Measurements from ENCODE around the gene SLC1A1. TPM values are rescaled to one million over a fixed set of nuclear protein-coding genes. Genes with fewer than 3 reads are reported as not detected.
A peak's percentile ranks its signal among the peaks of the same experiment; 100 is the strongest.

Gene SLC1A1
- total RNA-seq (2014; rRNA removed; shearing (Covaris generic)), result 1.4 and 1.6 TPM in 2 replicates
- 1.2 TPM in 2 replicates for polyA plus RNA-seq (2015; cell fraction: cytosol; rRNA removed)
- 0.56 and 0.57 TPM in 2 replicates for polyA plus RNA-seq (2015; cell fraction: nucleus; rRNA removed)

GRCh38 chr9:4489919-4490704 lies at the start of gene SLC1A1:
Gene SLC1A1, plus strand, starts transcription at chr9:4490468. Its CDS starts 212 bp downstream, at chr9:4490680.
- peak; percentile 50 for DNase-seq (ENCODE audit: low read depth, low spot score)
- in situ Hi-C loops (cut with HindIII; ENCODE audit: low pct_unique_long_range_greater_than_20kb, low sequenced_read_pairs), result no loop called here

GRCh38 chr9:4442806-4443205 lies 47.5 kb upstream of the SLC1A1 start:
- in situ Hi-C loops (cut with HindIII; ENCODE audit: low pct_unique_long_range_greater_than_20kb, low sequenced_read_pairs), result no loop called here
- no peak for DNase-seq (ENCODE audit: low read depth, low spot score)

DNA sequence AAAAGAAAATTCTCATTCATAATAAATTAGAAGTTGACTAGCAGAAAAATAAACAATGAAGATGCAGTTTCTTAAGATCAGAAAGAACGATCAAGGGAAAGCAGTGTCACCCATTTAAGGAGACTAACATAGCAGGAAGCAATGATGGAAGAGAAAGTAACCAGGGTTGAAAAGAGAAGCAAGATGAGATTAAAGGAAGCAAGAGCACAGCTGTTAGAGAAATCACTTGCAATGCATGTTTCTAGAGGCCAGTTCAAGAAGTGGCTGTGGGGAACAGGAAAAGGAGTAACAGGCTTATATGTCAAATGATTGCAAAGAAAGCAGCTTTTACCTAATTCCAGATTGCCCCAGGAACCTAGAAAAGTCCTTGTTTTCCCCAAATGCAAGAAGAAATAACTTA lies 46.8 kb upstream of the SLC1A1 start:
- in situ Hi-C loops (cut with HindIII; ENCODE audit: low pct_unique_long_range_greater_than_20kb, low sequenced_read_pairs), result no loop called here
- DNase-seq (ENCODE audit: low read depth, low spot score), result no peak

DNA sequence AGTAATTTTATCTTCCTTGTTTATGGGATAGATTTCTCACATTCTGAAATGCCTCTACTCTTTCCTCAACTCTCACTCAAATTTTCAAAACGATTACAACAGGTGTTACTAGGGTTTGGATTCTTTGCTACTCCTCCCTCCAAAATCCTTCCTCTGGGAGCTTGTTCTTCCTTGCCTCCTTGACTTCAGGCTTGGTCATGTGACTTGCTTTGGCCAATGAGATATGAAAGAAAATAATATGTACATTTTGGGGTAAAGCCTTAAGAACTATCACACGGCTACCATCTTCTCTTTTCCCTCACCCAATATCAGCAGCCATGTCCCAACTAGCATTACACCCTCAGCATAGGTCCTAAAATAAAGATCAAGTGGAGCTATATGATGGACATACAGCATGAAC lies 28.8 kb upstream of the SLC1A1 start:
- in situ Hi-C loops (cut with HindIII; ENCODE audit: low pct_unique_long_range_greater_than_20kb, low sequenced_read_pairs), result no loop called here
- no peak for DNase-seq (ENCODE audit: low read depth, low spot score)

GRCh38 chr9:4463824-4464223 lies 26.4 kb upstream of the SLC1A1 start:
- no peak for DNase-seq (ENCODE audit: low read depth, low spot score)
- in situ Hi-C loops (cut with HindIII; ENCODE audit: low pct_unique_long_range_greater_than_20kb, low sequenced_read_pairs), result no loop called here

- in situ Hi-C loops (cut with HindIII; ENCODE audit: low pct_unique_long_range_greater_than_20kb, low sequenced_read_pairs), result no loop called here
- no peak for DNase-seq (ENCODE audit: low read depth, low spot score)
These were observed 25.3 kb upstream of the SLC1A1 start for GRCh38 chr9:4464911-4465513.

GRCh38 chr9:4465910-4466309 lies 24.4 kb upstream of the SLC1A1 start:
- in situ Hi-C loops (cut with HindIII; ENCODE audit: low pct_unique_long_range_greater_than_20kb, low sequenced_read_pairs), result no loop called here
- no peak for DNase-seq (ENCODE audit: low read depth, low spot score)

- in situ Hi-C loops (cut with HindIII; ENCODE audit: low pct_unique_long_range_greater_than_20kb, low sequenced_read_pairs), result no loop called here
These were observed 15.0 kb upstream of the SLC1A1 start for GRCh38 chr9:4475301-4475700.

GRCh38 chr9:4486176-4486575 lies 4.1 kb upstream of the SLC1A1 start:
- no peak for DNase-seq (ENCODE audit: low read depth, low spot score)
- in situ Hi-C loops (cut with HindIII; ENCODE audit: low pct_unique_long_range_greater_than_20kb, low sequenced_read_pairs), result no loop called here

More at GRCh38 chr9:4475301-4475700, 15.0 kb upstream of the SLC1A1 start:
- DNase-seq (ENCODE audit: low read depth, low spot score), result no peak

- in situ Hi-C loops (cut with HindIII; ENCODE audit: low pct_unique_long_range_greater_than_20kb, low sequenced_read_pairs), result no loop called here
These were observed 728 bp upstream of the SLC1A1 start for GRCh38 chr9:4489562-4489918.

DNA sequence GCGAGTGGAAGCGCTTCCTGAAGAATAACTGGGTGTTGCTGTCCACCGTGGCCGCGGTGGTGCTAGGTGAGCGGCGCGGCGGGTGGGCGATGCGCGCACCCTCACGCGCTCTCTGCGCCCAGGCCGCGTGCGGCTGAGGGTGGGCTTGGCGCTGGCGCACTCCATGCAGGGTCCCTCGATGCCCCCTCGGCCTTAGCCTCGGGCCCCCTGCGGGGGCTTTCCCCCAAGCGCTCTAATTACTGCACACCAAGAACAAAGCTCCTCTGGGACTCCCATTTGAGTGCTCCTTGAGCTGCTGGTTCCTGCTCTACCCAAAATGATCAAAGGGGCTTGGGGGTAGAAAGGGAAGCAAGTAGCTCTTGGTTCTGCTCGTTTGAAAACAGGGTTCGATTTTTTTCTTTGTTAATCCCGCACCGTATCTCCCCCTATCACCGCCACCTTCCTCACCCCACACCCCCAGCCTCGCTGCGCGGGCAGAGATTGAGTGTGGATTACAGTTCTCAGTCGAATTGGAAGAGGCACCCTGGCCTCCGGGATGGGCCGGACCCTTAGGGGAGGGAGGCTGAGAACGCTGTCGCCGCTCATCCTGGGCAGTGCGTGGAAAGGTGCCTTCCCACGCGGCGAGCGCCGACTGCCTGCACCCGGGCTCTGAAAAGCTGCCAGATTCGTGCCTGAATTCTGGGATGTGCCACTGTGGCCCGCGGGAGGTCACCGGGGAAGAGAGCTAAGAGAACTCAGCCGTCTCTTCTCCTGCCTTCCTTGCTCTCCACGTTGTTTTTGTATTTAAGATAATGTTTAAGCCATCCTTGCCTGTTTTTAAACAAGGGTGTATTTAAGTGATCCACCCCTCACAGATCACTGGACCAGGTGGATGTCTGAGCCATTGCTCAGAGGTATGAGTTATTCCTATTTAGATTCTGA lies 697 bp downstream of the SLC1A1 start:
- DNase-seq (ENCODE audit: low read depth, low spot score), result no peak
- in situ Hi-C loops (cut with HindIII; ENCODE audit: low pct_unique_long_range_greater_than_20kb, low sequenced_read_pairs), result no loop called here

More at GRCh38 chr9:4489562-4489918, 728 bp upstream of the SLC1A1 start:
- DNase-seq (ENCODE audit: low read depth, low spot score), result peak; percentile 10

DNA sequence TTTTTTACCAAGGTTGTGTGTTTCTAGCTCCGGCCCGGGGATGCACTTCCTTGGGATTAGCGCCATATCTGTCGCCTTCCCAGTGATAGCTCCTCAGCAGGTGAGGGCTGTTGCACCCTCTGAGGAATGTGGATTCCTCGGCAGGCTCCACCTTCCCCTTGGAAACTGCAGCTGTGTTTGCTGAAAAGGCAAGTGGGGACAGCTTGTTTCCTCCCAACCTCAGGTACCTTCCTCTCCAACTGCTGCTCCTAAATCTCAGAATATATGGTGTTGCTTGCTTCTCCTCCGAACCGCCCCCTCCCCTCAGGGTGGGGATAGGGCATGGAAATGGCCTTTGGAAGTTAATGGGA lies 1.3 kb downstream of the SLC1A1 start:
- in situ Hi-C loops (cut with HindIII; ENCODE audit: low pct_unique_long_range_greater_than_20kb, low sequenced_read_pairs), result no loop called here

DNA sequence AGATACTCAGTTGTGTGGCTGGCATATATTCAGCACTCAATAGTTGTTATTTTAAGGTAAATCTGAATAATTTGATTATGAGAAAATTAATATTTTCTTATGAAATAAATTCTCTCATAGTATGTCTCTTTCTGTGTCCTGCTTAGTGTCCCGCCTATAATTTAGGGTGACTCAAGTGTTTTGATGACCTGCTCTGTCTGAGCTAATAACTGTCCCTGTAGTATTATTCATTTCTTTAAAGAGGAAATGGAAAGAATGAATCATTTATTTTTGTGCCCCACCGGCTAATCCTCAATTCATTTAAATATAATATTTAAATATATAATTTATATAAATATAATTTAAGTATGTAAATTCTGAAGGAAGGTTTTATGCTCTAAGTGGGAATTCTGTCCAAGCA lies 4.1 kb downstream of the SLC1A1 start:
- no peak for DNase-seq (ENCODE audit: low read depth, low spot score)
- in situ Hi-C loops (cut with HindIII; ENCODE audit: low pct_unique_long_range_greater_than_20kb, low sequenced_read_pairs), result no loop called here

More for the DNA sequence above, 1.3 kb downstream of the SLC1A1 start:
- DNase-seq (ENCODE audit: low read depth, low spot score), result no peak

DNA sequence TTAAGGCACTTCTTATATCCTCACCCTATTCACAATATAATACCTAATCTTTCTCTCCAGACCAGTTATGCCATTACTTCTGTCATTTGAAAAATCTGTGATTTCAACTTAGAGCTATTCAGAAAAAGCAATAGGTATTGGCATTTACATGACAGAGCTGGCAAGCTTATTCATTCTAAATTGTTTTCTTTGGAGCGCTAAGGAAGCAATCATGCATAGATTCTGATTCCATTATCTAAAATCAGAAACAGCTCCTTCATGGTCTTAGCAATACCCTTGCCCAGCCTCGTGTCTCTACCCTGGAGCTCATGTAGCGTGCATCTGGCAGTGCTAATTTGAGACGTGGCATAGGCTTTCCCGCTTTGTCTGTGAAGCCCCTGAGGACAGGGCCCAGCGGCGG lies 4.5 kb downstream of the SLC1A1 start:
- in situ Hi-C loops (cut with HindIII; ENCODE audit: low pct_unique_long_range_greater_than_20kb, low sequenced_read_pairs), result no loop called here
- no peak for DNase-seq (ENCODE audit: low read depth, low spot score)

DNA sequence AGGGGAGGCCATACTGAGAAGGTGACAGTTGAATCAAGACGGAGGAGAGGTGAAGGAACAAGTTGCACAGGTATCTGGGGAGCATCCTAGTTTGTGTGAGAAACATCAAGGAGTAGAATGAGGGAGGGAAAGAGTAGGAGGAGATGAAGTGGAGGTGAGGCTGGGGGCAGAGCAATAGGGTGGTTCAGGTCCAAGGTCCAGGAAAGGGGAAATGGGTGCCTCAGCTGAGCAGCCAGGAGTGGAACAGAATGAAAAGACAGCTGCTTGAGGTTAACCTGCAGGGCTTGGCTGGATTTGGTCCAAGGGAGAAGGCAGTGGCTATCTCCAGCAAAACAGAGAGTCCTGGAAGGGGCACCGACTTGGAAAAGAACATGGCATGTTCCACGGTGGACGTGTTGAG lies 5.3 kb downstream of the SLC1A1 start:
- DNase-seq (ENCODE audit: low read depth, low spot score), result no peak
- in situ Hi-C loops (cut with HindIII; ENCODE audit: low pct_unique_long_range_greater_than_20kb, low sequenced_read_pairs), result no loop called here

DNA sequence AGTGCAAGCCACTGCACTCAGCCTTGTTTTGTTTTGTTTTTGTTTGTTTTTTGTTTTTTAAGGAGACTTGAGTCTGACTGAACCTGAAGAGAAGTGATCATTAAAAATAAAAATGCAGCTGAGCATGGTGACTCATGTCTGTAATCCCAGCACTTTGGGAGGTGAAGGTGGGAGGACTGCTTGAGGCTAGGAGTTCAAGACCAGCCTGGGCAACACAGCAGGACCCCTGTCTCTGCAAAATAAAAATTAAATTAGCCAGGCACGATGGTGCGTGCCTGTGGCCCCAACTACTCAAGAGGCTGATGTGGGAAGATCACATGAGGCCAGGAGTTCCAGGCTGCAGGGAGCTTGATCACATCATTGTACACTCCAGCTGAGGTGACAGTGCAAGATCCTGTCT lies 6.2 kb downstream of the SLC1A1 start:
- in situ Hi-C loops (cut with HindIII; ENCODE audit: low pct_unique_long_range_greater_than_20kb, low sequenced_read_pairs), result no loop called here
- DNase-seq (ENCODE audit: low read depth, low spot score), result no peak

- in situ Hi-C loops (cut with HindIII; ENCODE audit: low pct_unique_long_range_greater_than_20kb, low sequenced_read_pairs), result no loop called here
- no peak for DNase-seq (ENCODE audit: low read depth, low spot score)
These were observed 7.1 kb downstream of the SLC1A1 start for GRCh38 chr9:4497395-4497794.

GRCh38 chr9:4497855-4498254 lies 7.6 kb downstream of the SLC1A1 start:
- DNase-seq (ENCODE audit: low read depth, low spot score), result no peak
- in situ Hi-C loops (cut with HindIII; ENCODE audit: low pct_unique_long_range_greater_than_20kb, low sequenced_read_pairs), result no loop called here
